Activated naive CD8-positive, alpha-beta T cell treated with anti-CD3 and anti-CD28 coated beads, Interleukin-2, amount 10 ng/mL, durations not matched to agents 7 days and 5 days (primary cell): ENCODE results near the gene STOML2. TPM values are rescaled to one million over a fixed set of nuclear protein-coding genes. Genes with fewer than 3 reads are reported as not detected.

Experiments
- ATAC-seq: fragments of 150-1000 bp; cut with Tn5 transposase; one replicate; pipeline ENCODE4 v1.10.0; 2021; ENCODE audit warnings: low read depth, moderate library complexity
- POLR2A ChIA-PET: fragments of 350-600 bp; sonication (Branson Sonifier 250); formaldehyde crosslinking; loops from one replicate; lab custom pipeline; 2021; ENCODE audit warnings: antibody characterized with exemption; lab: Charles Lee
- DNase-seq: peaks from one replicate; pipeline ENCODE4 v3.0.0; 2021
- H3K27ac Mint-ChIP-seq: one replicate; pipeline ENCODE4 v1.8.0; 2022; ENCODE audit warnings: mild to moderate bottlenecking, mixed read lengths
- H3K27me3 Mint-ChIP-seq: one replicate; pipeline ENCODE4 v1.8.0; 2022; ENCODE audit warnings: mild to moderate bottlenecking, moderate library complexity, mixed read lengths
- H3K36me3 Mint-ChIP-seq: one replicate; pipeline ENCODE4 v1.8.0; 2021; ENCODE audit warnings: mild to moderate bottlenecking, mixed read lengths
- H3K4me1 Mint-ChIP-seq: one replicate; pipeline ENCODE4 v1.8.0; 2021; ENCODE audit warnings: mixed read lengths
- H3K4me3 Mint-ChIP-seq: one replicate; pipeline ENCODE4 v1.8.0; 2022; ENCODE audit warnings: mild to moderate bottlenecking, moderate library complexity, mixed read lengths
- H3K9me3 Mint-ChIP-seq: one replicate; pipeline ENCODE4 v1.8.0; 2021; ENCODE audit warnings: mixed read lengths
- total RNA-seq, 2 experiments: library from RNA; stranded (reverse); gene quantifications; one replicate each; pipeline ENCODE4 v1.2.3, GENCODE V29; 2021

Gene STOML2
- total RNA-seq, 2 experiments from 2014 or later: 90.3 to 91.9 TPM

- peaks cover 26% of the 10 kb centered on the region for H3K36me3 Mint-ChIP-seq
- H3K9me3 Mint-ChIP-seq: no peaks in the 10 kb centered on the region
- DNase-seq (no peak), ATAC-seq (no peak)
- H3K4me3 Mint-ChIP-seq: peak overlapping the region; percentile 81
- peak overlapping the region; percentile 95 for H3K27ac Mint-ChIP-seq
- H3K27me3 Mint-ChIP-seq: no peaks in the 10 kb centered on the region
- POLR2A ChIA-PET: interaction anchor here (1.0 to 4.5 kb wide), 7 partner anchors 8 to 457 kb away, joined by 3 to 47 read pairs (median 15); partner anchors contain the start of genes ATOSB, FANCG, GALT and VCP
- H3K4me1 Mint-ChIP-seq: peaks cover 31% of the 10 kb centered on the region
These were observed 795 bp upstream of the STOML2 start for GRCh38 chr9:35103660-35104191.

- no peak for DNase-seq
- H3K9me3 Mint-ChIP-seq: no peaks in the 10 kb centered on the region
- peak overlapping the region; percentile 81 for H3K4me3 Mint-ChIP-seq
- H3K27ac Mint-ChIP-seq: peak overlapping the region; percentile 95
- POLR2A ChIA-PET: interaction anchor here (1.0 to 4.5 kb wide), 6 partner anchors 9 to 30 kb away, joined by 3 to 47 read pairs (median 16); partner anchors contain the start of genes ATOSB, FANCG and VCP
- peaks cover 31% of the 10 kb centered on the region for H3K4me1 Mint-ChIP-seq
- peaks cover 26% of the 10 kb centered on the region for H3K36me3 Mint-ChIP-seq
- ATAC-seq: peak; percentile 35
- H3K27me3 Mint-ChIP-seq: no peaks in the 10 kb centered on the region
These were observed 514 bp downstream of the STOML2 start for GRCh38 chr9:35102465-35102768.

- ATAC-seq: no peak
- Mint-ChIP-seq H3K4me1 (peaks cover 39% of the 10 kb centered on the region), H3K9me3 (no peaks in the 10 kb centered on the region), H3K4me3 (no peak overlapping the region), H3K27ac (no peak overlapping the region), H3K36me3 (peaks cover 17% of the 10 kb centered on the region), H3K27me3 (no peaks in the 10 kb centered on the region)
- no peak for DNase-seq
- POLR2A ChIA-PET: interaction anchor here (2.2 to 8.5 kb wide), 3 partner anchors 17 to 26 kb away, joined by 9 to 64 read pairs (median 19); partner anchors contain the start of genes FANCG and VCP
These were observed 5.4 kb downstream of the STOML2 start for GRCh38 chr9:35097573-35097972.

GRCh38 chr9:35096035-35096849 is 6.7 kb downstream of the STOML2 start, which contains the start of gene PIGO:
TSS of gene PIGO (minus strand) at chr9:35096591. CDS start at chr9:35095565, 1,026 bp downstream.
- peak; percentile 92 for ATAC-seq
- peak within 1 kb of the TSS; percentile 86 for H3K4me3 Mint-ChIP-seq
- peaks cover 29% of the 10 kb centered on the region for H3K4me1 Mint-ChIP-seq
- POLR2A ChIA-PET: interaction anchor here (1.2 to 8.5 kb wide), 6 partner anchors 13 to 24 kb away, joined by 3 to 64 read pairs (median 12); partner anchors contain the start of genes FANCG and VCP
- H3K27me3 Mint-ChIP-seq: no peaks in the 10 kb centered on the region
- H3K27ac Mint-ChIP-seq: peak within 1 kb of the TSS; percentile 88
- H3K9me3 Mint-ChIP-seq: no peaks in the 10 kb centered on the region
- H3K36me3 Mint-ChIP-seq: peaks cover 17% of the 10 kb centered on the region
- peak; percentile 92 for DNase-seq

DNA sequence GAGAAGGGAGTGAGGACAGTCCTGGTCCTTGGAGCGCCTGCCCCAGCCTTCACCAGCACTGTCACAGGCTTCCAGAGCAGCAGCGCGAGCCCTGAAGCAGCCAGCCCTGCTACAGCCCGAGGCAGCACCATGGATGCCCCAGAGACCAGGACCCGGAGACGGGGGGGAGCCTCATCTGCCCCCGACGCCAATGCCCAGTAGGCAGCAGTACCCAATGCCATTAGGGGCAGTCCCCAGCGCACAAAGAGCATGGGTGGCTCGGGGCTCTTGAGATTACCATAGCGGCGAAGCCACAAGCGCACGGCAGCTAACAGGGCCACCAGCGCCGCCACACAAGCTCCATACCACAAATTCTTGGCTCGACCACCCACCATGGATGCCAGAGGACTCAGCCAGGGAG is 11.4 kb downstream of the STOML2 start:
- no peak overlapping the region for H3K4me3 Mint-ChIP-seq
- H3K36me3 Mint-ChIP-seq: peaks cover 9% of the 10 kb centered on the region
- ATAC-seq: no peak
- H3K27ac Mint-ChIP-seq: no peak overlapping the region
- H3K4me1 Mint-ChIP-seq: peaks cover 15% of the 10 kb centered on the region
- no peak for DNase-seq
- no peaks in the 10 kb centered on the region for H3K9me3 Mint-ChIP-seq
- POLR2A ChIA-PET: interaction anchor here (0.8 to 8.5 kb wide), 2 partner anchors 12 kb away, joined by 3 to 64 read pairs; partner anchors contain the start of genes FANCG and STOML2
- H3K27me3 Mint-ChIP-seq: no peaks in the 10 kb centered on the region

- H3K27ac Mint-ChIP-seq: no peak overlapping the region
- H3K27me3 Mint-ChIP-seq: no peaks in the 10 kb centered on the region
- ATAC-seq: no peak
- peaks cover under 1% of the 10 kb centered on the region for H3K4me1 Mint-ChIP-seq
- H3K4me3 Mint-ChIP-seq: no peak overlapping the region
- POLR2A ChIA-PET: no interaction called here
- H3K9me3 Mint-ChIP-seq: no peaks in the 10 kb centered on the region
- DNase-seq: no peak
- H3K36me3 Mint-ChIP-seq: peaks cover 9% of the 10 kb centered on the region
These were observed 13.5 kb downstream of the STOML2 start for GRCh38 chr9:35089434-35089833.

GRCh38 chr9:35085078-35085477 is 17.9 kb downstream of the STOML2 start:
- no peaks in the 10 kb centered on the region for H3K9me3 Mint-ChIP-seq
- H3K36me3 Mint-ChIP-seq: peaks cover 4% of the 10 kb centered on the region
- H3K4me3 Mint-ChIP-seq: no peak overlapping the region
- H3K27ac Mint-ChIP-seq: no peak overlapping the region
- ATAC-seq: no peak
- no peak for DNase-seq
- no peaks in the 10 kb centered on the region for H3K27me3 Mint-ChIP-seq
- H3K4me1 Mint-ChIP-seq: peaks cover under 1% of the 10 kb centered on the region
- POLR2A ChIA-PET: interaction anchor here (0.8 kb wide), 1 partner anchor 13 kb away, joined by 3 read pairs; no protein-coding TSS in a partner anchor

DNA sequence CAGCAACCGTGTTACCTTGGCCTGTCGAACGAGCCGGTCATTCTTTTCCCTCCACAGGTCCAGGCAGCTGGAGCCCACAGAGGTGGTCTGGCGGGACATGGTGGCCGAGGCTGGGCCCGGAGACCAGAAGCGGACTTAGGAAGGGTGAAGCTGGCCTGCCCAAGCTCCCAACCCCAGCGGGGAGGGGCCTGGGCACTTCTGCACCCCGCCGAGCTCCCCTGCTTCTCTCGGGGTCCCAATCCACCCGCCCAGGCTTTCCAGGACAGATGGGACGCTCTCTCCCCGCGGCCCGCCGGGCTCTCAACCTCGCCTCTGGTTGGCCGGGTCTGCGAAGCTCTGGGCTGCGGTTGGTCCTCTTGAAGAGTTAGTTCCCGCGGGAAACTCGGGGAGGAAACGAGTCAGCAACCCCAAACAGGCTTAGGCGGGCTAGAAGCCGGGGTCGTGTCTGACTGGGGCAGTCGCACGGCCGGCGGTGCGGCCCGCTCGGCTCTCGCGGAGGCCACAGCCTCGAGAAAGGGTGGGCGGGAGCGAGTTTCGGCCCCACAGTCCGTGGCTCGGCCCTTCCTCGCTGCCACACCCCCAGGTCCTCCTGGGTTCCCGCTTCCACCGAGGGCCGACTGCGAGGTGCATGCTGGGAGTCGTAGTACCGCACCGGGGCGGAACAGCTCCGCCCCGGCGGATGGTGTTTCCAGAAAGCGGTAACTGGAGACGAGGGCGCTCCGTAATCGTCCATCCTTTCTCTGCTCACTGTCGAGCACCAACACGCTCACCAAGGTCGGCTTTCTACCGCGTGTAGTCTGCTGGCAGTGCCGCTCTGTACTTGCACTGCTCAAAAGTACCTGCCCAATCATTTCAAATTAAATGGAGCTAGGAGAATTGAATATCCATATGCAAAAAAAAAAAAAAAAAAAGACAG is 23.2 kb downstream of the STOML2 start, which contains the start of gene FANCG:
Gene FANCG, minus strand, starts transcription at position 517 of the 916 bp plus-strand sequence. Its CDS starts 418 bp downstream, at position 99.
- Mint-ChIP-seq H3K27ac (peak within 1 kb of the TSS; percentile 99), H3K36me3 (peaks cover 15% of the 10 kb centered on the region), H3K4me3 (peak within 1 kb of the TSS; percentile 98), H3K27me3 (no peaks in the 10 kb centered on the region), H3K9me3 (no peaks in the 10 kb centered on the region), H3K4me1 (peaks cover 22% of the 10 kb centered on the region)
- peak; percentile 87 for DNase-seq
- peak; percentile 88 for ATAC-seq
- POLR2A ChIA-PET: interaction anchor here (0.8 to 5.7 kb wide), 15 partner anchors 8 to 652 kb away, joined by 3 to 64 read pairs (median 6); partner anchors contain the start of genes ATOSB, CREB3, DNAJB5 and PIGO

DNA sequence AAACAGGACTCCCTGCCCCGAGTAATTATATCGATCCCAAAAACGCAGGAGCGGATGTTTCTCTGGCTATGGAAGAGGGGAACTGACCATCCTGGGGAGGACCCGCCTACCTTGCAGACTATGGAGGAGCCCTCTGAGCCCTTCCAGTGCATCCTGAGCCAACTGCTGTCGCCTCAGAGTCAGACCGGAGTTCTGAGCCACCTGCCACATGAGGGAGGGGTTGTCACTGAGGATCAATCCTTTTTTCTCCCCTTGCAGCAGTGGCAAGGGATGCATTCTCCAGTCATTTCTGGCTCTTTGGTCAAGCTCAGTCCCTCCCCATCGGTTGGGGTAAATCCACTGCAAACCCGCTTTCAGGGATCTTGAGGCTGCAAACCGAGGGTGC is 23.9 kb downstream of the STOML2 start:
- DNase-seq (no peak), ATAC-seq (no peak)
- POLR2A ChIA-PET: interaction anchor here (0.8 to 5.7 kb wide), 14 partner anchors 8 to 653 kb away, joined by 3 to 64 read pairs (median 9); partner anchors contain the start of genes ATOSB, CREB3, DNAJB5 and PIGO
- H3K36me3 Mint-ChIP-seq: peaks cover 20% of the 10 kb centered on the region
- H3K27ac Mint-ChIP-seq: peak overlapping the region; percentile 99
- peaks cover 22% of the 10 kb centered on the region for H3K4me1 Mint-ChIP-seq
- H3K4me3 Mint-ChIP-seq: peak overlapping the region; percentile 98
- no peaks in the 10 kb centered on the region for H3K9me3 Mint-ChIP-seq
- no peaks in the 10 kb centered on the region for H3K27me3 Mint-ChIP-seq

- peak overlapping the region; percentile 98 for H3K4me3 Mint-ChIP-seq
- H3K27me3 Mint-ChIP-seq: no peaks in the 10 kb centered on the region
These were observed 24.9 kb downstream of the STOML2 start for GRCh38 chr9:35078066-35078465.

GRCh38 chr9:35076848-35077247 is 26.1 kb downstream of the STOML2 start:
- peaks cover 28% of the 10 kb centered on the region for H3K4me1 Mint-ChIP-seq
- POLR2A ChIA-PET: interaction anchor here (0.9 to 5.7 kb wide), 2 partner anchors 17 to 88 kb away, joined by 3 to 64 read pairs; partner anchors contain the start of gene PIGO
- DNase-seq: no peak
- no peak overlapping the region for H3K4me3 Mint-ChIP-seq
- no peaks in the 10 kb centered on the region for H3K27me3 Mint-ChIP-seq
- no peaks in the 10 kb centered on the region for H3K9me3 Mint-ChIP-seq
- H3K36me3 Mint-ChIP-seq: peaks cover 25% of the 10 kb centered on the region
- ATAC-seq: no peak
- H3K27ac Mint-ChIP-seq: no peak overlapping the region

More at GRCh38 chr9:35078066-35078465, 24.9 kb downstream of the STOML2 start:
- DNase-seq (no peak), ATAC-seq (no peak)
- Mint-ChIP-seq H3K4me1 (peaks cover 22% of the 10 kb centered on the region), H3K9me3 (no peaks in the 10 kb centered on the region), H3K36me3 (peaks cover 20% of the 10 kb centered on the region), H3K27ac (peak overlapping the region; percentile 99)
- POLR2A ChIA-PET: interaction anchor here (4.3 to 5.7 kb wide), 2 partner anchors 16 to 25 kb away, joined by 34 to 64 read pairs; partner anchors contain the start of genes PIGO and STOML2

DNA sequence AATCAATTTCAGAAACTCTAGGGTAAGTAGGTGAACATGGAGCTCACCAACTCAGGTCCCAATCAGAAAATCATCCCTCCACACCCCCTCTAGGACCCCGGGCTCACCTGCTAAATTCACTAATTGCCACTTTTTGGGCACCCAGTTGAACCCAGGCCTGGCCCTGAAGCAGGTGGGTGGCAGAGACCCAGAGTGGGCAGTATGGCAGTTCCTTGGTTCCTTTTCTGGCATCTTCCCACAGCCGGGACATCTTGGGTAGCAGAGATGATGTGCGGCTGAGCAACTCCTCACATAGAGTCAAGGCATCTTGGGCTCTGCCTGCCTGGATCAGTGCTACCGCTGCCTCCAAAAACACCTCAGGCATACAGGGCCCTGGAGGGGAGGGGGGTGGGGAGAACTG is 27.6 kb downstream of the STOML2 start:
- Mint-ChIP-seq H3K27me3 (no peaks in the 10 kb centered on the region), H3K27ac (no peak overlapping the region), H3K9me3 (no peaks in the 10 kb centered on the region), H3K4me1 (peaks cover 33% of the 10 kb centered on the region), H3K4me3 (no peak overlapping the region), H3K36me3 (peaks cover 32% of the 10 kb centered on the region)
- DNase-seq (no peak), ATAC-seq (no peak)
- POLR2A ChIA-PET: no interaction called here
